SK-N-SH (cell line): ENCODE measurements around the gene NTMT2.

Experiments
- MXI1 ChIP-seq: IDR thresholded peaks from 2 replicates; pipeline ENCODE4 v1.6.1; 2012; ENCODE audit warnings: mild to moderate bottlenecking, low read depth, low read length, improper control_type of control experiment
- NRF1 ChIP-seq: IDR thresholded peaks from 2 replicates; pipeline ENCODE4 v1.6.1; 2012; ENCODE audit warnings: low read depth, mild to moderate bottlenecking, low read length
- TF ChIP-seq, protein P1 (sequence below): fragments of 200-600 bp; sonication (generic); IDR thresholded peaks from 2 replicates; pipeline ENCODE4 v1.6.1; 2017; ENCODE audit warnings: antibody characterized with exemption, mild to moderate bottlenecking, moderate library complexity
- TF ChIP-seq, protein P2 (sequence below): IDR thresholded peaks from 2 replicates; pipeline ENCODE4 v1.4.0; 2012; ENCODE audit warnings: low read depth
- TF ChIP-seq, protein P3 (sequence below): IDR thresholded peaks from 2 replicates; pipeline ENCODE4 v1.6.1; 2012; ENCODE audit warnings: mild to moderate bottlenecking, low read depth, low read length, moderate library complexity

DNA sequence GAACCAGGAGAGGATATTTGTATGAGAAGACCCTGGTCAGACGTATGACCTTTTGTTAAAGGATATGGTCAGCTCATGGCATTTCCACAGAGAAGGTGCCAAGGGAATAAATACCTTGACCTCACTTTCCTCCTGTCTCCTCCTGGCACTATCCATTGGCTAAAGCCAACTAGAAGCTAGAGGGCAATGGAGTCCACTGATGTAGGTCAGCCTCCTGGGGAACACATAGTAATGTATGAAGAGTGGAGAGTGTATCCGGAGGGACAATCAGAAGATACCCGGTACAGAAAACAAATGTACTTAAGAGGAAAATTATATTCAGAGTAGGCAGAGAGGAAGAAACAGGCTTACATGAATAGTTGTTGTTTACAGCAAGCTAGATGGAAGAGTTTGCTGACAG lies 698 bp upstream of the NTMT2 start:
- TF ChIP-seq, protein P1, sequence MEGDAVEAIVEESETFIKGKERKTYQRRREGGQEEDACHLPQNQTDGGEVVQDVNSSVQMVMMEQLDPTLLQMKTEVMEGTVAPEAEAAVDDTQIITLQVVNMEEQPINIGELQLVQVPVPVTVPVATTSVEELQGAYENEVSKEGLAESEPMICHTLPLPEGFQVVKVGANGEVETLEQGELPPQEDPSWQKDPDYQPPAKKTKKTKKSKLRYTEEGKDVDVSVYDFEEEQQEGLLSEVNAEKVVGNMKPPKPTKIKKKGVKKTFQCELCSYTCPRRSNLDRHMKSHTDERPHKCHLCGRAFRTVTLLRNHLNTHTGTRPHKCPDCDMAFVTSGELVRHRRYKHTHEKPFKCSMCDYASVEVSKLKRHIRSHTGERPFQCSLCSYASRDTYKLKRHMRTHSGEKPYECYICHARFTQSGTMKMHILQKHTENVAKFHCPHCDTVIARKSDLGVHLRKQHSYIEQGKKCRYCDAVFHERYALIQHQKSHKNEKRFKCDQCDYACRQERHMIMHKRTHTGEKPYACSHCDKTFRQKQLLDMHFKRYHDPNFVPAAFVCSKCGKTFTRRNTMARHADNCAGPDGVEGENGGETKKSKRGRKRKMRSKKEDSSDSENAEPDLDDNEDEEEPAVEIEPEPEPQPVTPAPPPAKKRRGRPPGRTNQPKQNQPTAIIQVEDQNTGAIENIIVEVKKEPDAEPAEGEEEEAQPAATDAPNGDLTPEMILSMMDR = no peak
- TF ChIP-seq MXI1 (no peak), NRF1 (no peak)
- TF ChIP-seq, protein P2, sequence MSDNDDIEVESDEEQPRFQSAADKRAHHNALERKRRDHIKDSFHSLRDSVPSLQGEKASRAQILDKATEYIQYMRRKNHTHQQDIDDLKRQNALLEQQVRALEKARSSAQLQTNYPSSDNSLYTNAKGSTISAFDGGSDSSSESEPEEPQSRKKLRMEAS = no peak
- TF ChIP-seq, protein P3, sequence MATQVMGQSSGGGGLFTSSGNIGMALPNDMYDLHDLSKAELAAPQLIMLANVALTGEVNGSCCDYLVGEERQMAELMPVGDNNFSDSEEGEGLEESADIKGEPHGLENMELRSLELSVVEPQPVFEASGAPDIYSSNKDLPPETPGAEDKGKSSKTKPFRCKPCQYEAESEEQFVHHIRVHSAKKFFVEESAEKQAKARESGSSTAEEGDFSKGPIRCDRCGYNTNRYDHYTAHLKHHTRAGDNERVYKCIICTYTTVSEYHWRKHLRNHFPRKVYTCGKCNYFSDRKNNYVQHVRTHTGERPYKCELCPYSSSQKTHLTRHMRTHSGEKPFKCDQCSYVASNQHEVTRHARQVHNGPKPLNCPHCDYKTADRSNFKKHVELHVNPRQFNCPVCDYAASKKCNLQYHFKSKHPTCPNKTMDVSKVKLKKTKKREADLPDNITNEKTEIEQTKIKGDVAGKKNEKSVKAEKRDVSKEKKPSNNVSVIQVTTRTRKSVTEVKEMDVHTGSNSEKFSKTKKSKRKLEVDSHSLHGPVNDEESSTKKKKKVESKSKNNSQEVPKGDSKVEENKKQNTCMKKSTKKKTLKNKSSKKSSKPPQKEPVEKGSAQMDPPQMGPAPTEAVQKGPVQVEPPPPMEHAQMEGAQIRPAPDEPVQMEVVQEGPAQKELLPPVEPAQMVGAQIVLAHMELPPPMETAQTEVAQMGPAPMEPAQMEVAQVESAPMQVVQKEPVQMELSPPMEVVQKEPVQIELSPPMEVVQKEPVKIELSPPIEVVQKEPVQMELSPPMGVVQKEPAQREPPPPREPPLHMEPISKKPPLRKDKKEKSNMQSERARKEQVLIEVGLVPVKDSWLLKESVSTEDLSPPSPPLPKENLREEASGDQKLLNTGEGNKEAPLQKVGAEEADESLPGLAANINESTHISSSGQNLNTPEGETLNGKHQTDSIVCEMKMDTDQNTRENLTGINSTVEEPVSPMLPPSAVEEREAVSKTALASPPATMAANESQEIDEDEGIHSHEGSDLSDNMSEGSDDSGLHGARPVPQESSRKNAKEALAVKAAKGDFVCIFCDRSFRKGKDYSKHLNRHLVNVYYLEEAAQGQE = no peak
